K562 (cell line): Measurements from ENCODE around the gene DNAH3. TPM values are rescaled to one million over a fixed set of nuclear protein-coding genes. Genes with fewer than 3 reads are reported as not detected.
A peak's percentile ranks its signal among the peaks of the same experiment; 100 is the strongest.

Experiments used
- CREB3 ChIP-seq: fragments of 450-650 bp; conservative IDR thresholded peaks from 2 replicates; pipeline ENCODE4 v1.6.1; 2016; ENCODE audit warnings: missing genetic modification characterization, low read depth, mild to moderate bottlenecking, missing compliant biosample characterization, moderate library complexity
- CREB5 ChIP-seq: fragments of 250-450 bp; sonication (Bioruptor Pico); IDR thresholded peaks from 2 replicates; pipeline ENCODE4 v1.5.0; 2020; ENCODE audit warnings: mild to moderate bottlenecking
- E2F8 ChIP-seq: fragments of 450-650 bp; IDR thresholded peaks from 2 replicates; pipeline ENCODE4 v1.7.1; 2018; ENCODE audit warnings: mild to moderate bottlenecking, low read depth; ENCODE audit not compliant: partially characterized antibody
- KLF1 ChIP-seq: fragments of 450-650 bp; IDR thresholded peaks from 2 replicates; pipeline ENCODE4 v1.6.1; 2016; ENCODE audit warnings: missing genetic modification characterization, missing compliant biosample characterization
- NCOA6 ChIP-seq: fragments of 450-650 bp; IDR thresholded peaks from 2 replicates; pipeline ENCODE4 v1.6.1; 2017; ENCODE audit warnings: mild to moderate bottlenecking
- RFX5 ChIP-seq: IDR thresholded peaks from 2 replicates; pipeline ENCODE4 v1.6.1; 2011; ENCODE audit warnings: low read depth, mild to moderate bottlenecking, improper control_type of control experiment, low read length
- STAT6 ChIP-seq: sonication (generic); formaldehyde crosslinking; IDR thresholded peaks from 2 replicates; pipeline ENCODE4 v1.8.1; 2023; ENCODE audit warnings: mild to moderate bottlenecking, missing genetic modification reagents
- TRIM28 ChIP-seq: fragments of 450-650 bp; IDR thresholded peaks from 2 replicates; pipeline ENCODE4 v1.6.1; 2017
- TSC22D4 ChIP-seq: fragments of 450-650 bp; IDR thresholded peaks from 2 replicates; pipeline ENCODE4 v1.6.1; 2016; ENCODE audit warnings: missing genetic modification characterization, missing biosample characterization, control low read depth
- ZBTB12 ChIP-seq: fragments of 250-450 bp; sonication (Bioruptor Pico); IDR thresholded peaks from 2 replicates; pipeline ENCODE4 v1.4.0; 2020
- ZNF121 ChIP-seq: sonication (generic); formaldehyde crosslinking; conservative IDR thresholded peaks from 2 replicates; pipeline ENCODE4 v1.8.0; 2022; ENCODE audit warnings: missing genetic modification reagents
- ZNF232 ChIP-seq: sonication (generic); formaldehyde crosslinking; IDR thresholded peaks from 2 replicates; pipeline ENCODE4 v1.8.0; 2022; ENCODE audit warnings: mild to moderate bottlenecking, missing genetic modification reagents
- ZNF551 ChIP-seq: fragments of 250-450 bp; sonication (Bioruptor Pico); IDR thresholded peaks from 2 replicates; pipeline ENCODE4 v1.5.0; 2021; ENCODE audit warnings: mild to moderate bottlenecking, moderate library complexity
- ZNF592 ChIP-seq: fragments of 450-650 bp; IDR thresholded peaks from 2 replicates; pipeline ENCODE4 v1.6.1; 2017; ENCODE audit warnings: antibody characterized with exemption, mild to moderate bottlenecking
- polyA plus RNA-seq, 8 experiments: library from polyadenylated mRNA; depleted of rRNA in 4 of 8; stranded (reverse) in 5 of 8; unstranded in 3 of 8; fragments of >200 nt; fragmentation: Nextera tagmentation in 2 of 8; fragmentation: Illumina TruSeq in 1 of 8; extraction: Ambion mirVana in 2 of 8; extraction: Trizol in 1 of 8; gene quantifications; 2 replicates each; pipeline versions ENCODE4 v1.2.1 to v1.2.3, GENCODE V29; 2011 to 2014; ENCODE audit warnings: inconsistent platforms in 1 of 8, missing spikeins in 1 of 8
- total RNA-seq, 7 experiments: library from RNA; depleted of rRNA in 6 of 7; stranded (reverse); fragments of >200 nt in 6 of 7; fragmentation: Illumina TruSeq in 2 of 7; extraction: Trizol in 2 of 7; gene quantifications; 2 replicates each; pipeline versions ENCODE4 v1.2.1 to v1.2.3, GENCODE V29; 2011 to 2021; ENCODE audit warnings: low replicate concordance in 1 of 7

The DNAH3 gene
- total and polyA plus RNA-seq, 9 of the 15 experiments (the other 6 are each of a cell fraction or from before 2014, with no cell fraction given) = 0.32 to 0.84 (median 0.44) TPM

GRCh38 chr16:21116148-21116693 lies 34.4 kb downstream of the DNAH3 start (continued):
- TF ChIP-seq E2F8 = peak; percentile 29
- peak; percentile 45 for TF ChIP-seq ZNF592
- TF ChIP-seq CREB3 (tag) = no peak
- no peak for TF ChIP-seq TSC22D4 (tag)
- TF ChIP-seq ZNF551 (CRISPR knock-in tag) = no peak
- no peak for TF ChIP-seq RFX5
- no peak for TF ChIP-seq STAT6
- no peak for TF ChIP-seq ZNF232
- no peak for TF ChIP-seq KLF1 (tag)
- no peak for TF ChIP-seq NCOA6
- no peak for TF ChIP-seq TRIM28
- TF ChIP-seq CREB5 (CRISPR knock-in tag) = no peak
- TF ChIP-seq ZBTB12 (CRISPR knock-in tag) = no peak
- no peak for TF ChIP-seq ZNF121 (CRISPR knock-in tag)
